Mesendoderm (in vitro differentiated cells): ENCODE data around the gene SFMBT2.

ENCODE experiments used
- DNase-seq: peaks from one replicate; pipeline ENCODE4 v3.0.0; 2013
- H2AK5ac ChIP-seq: 2 replicates; pipeline ENCODE4 v1.6.1; 2013; ENCODE audit warnings: low read length, inconsistent platforms
- H2BK120ac ChIP-seq: 2 replicates; pipeline ENCODE4 v1.6.1; 2013; ENCODE audit warnings: low read depth, mild to moderate bottlenecking, low read length, moderate library complexity, mixed read lengths
- H2BK15ac ChIP-seq: replicated peaks from 2 replicates; pipeline ENCODE4 v1.6.1; 2013; ENCODE audit warnings: low read depth, mild to moderate bottlenecking, moderate library complexity
- H2BK5ac ChIP-seq: 2 replicates; pipeline ENCODE4 v1.6.1; 2013; ENCODE audit warnings: low read length, inconsistent platforms
- H3K18ac ChIP-seq: 2 replicates; pipeline ENCODE4 v1.6.1; 2013; ENCODE audit warnings: mild to moderate bottlenecking, low read length, mixed read lengths
- H3K23ac ChIP-seq: one replicate; pipeline ENCODE4 v1.6.1; 2013; ENCODE audit warnings: low read length
- H3K27ac ChIP-seq: 2 replicates; pipeline ENCODE4 v1.5.1; 2013; ENCODE audit warnings: low read depth, mild to moderate bottlenecking, inconsistent platforms, low read length, moderate library complexity
- H3K27me3 ChIP-seq: 2 replicates; pipeline ENCODE4 v1.6.1; 2013; ENCODE audit warnings: low read length, control low read depth, mild to moderate bottlenecking, inconsistent platforms; ENCODE audit not compliant: insufficient read depth, poor library complexity
- H3K36me3 ChIP-seq: 2 replicates; pipeline ENCODE4 v1.6.1; 2013; ENCODE audit warnings: low read length, inconsistent platforms; ENCODE audit not compliant: control insufficient read depth, insufficient read depth
- H3K4ac ChIP-seq: one replicate; pipeline ENCODE4 v1.6.1; 2013; ENCODE audit warnings: low read depth, mild to moderate bottlenecking, low read length, moderate library complexity
- H3K4me1 ChIP-seq: 2 replicates; pipeline ENCODE4 v1.6.1; 2013; ENCODE audit warnings: low read depth, low read length, inconsistent platforms; ENCODE audit not compliant: control insufficient read depth
- H3K4me2 ChIP-seq: 2 replicates; pipeline ENCODE4 v1.6.1; 2013; ENCODE audit warnings: low read length
- H3K4me3 ChIP-seq: 2 replicates; pipeline ENCODE4 v1.5.1; 2013; ENCODE audit warnings: mild to moderate bottlenecking, low read length
- H3K56ac ChIP-seq: one replicate; pipeline ENCODE4 v1.6.1; 2013; ENCODE audit warnings: low read length
- H3K79me1 ChIP-seq: 2 replicates; pipeline ENCODE4 v1.6.1; 2013; ENCODE audit warnings: low read length, inconsistent platforms
- H3K79me2 ChIP-seq: 2 replicates; pipeline ENCODE4 v1.6.1; 2013; ENCODE audit warnings: mild to moderate bottlenecking, low read length; ENCODE audit not compliant: control insufficient read depth, insufficient read depth
- H3K9ac ChIP-seq: 2 replicates; pipeline ENCODE4 v1.6.1; 2013; ENCODE audit warnings: low read length, inconsistent platforms
- H4K5ac ChIP-seq: one replicate; pipeline ENCODE4 v1.6.1; 2013; ENCODE audit warnings: low read length
- H4K8ac ChIP-seq: one replicate; pipeline ENCODE4 v1.6.1; 2013; ENCODE audit warnings: low read depth, mild to moderate bottlenecking, control low read depth, low read length, moderate library complexity
- WGBS: extraction: QIAGEN DNeasy Blood & Tissue Kit; methylation state at CpG from one replicate; pipeline ENCODE4 v1.1.7; 2013; ENCODE audit warnings: low lambda C conversion rate, missing lambda C conversion rate; ENCODE audit not compliant: insufficient coverage; ENCODE audit errors: extremely low coverage; 5-methylcytosine and 5-hydroxymethylcytosine counted together

The SFMBT2 gene

GRCh38 chr10:7206412-7207100 lies 204.3 kb downstream of the SFMBT2 start:
- H2BK120ac ChIP-seq, result no peak overlapping the region
- no peak overlapping the region for H3K18ac ChIP-seq
- H3K4me1 ChIP-seq, result no peaks in the 10 kb centered on the region
- no peak overlapping the region for H3K9ac ChIP-seq
- no peaks in the 10 kb centered on the region for H3K79me1 ChIP-seq
- H3K4me3 ChIP-seq, result no peak overlapping the region
- DNase-seq, result no peak
- no peak overlapping the region for H2AK5ac ChIP-seq
- H2BK5ac ChIP-seq, result no peak overlapping the region
- H3K27me3 ChIP-seq, result no peaks in the 10 kb centered on the region
- H3K79me2 ChIP-seq, result no peaks in the 10 kb centered on the region
- no peak overlapping the region for H4K8ac ChIP-seq
- H3K27ac ChIP-seq, result no peak overlapping the region
- no peak overlapping the region for H3K4ac ChIP-seq
- WGBS, result no CpG with 5 or more reads among the region's 6 CpGs
- no peak overlapping the region for H3K23ac ChIP-seq
- H3K36me3 ChIP-seq, result no peaks in the 10 kb centered on the region
- H3K56ac ChIP-seq, result no peak overlapping the region
- H2BK15ac ChIP-seq, result no peak overlapping the region
- no peak overlapping the region for H4K5ac ChIP-seq
- H3K4me2 ChIP-seq, result no peak overlapping the region

DNA sequence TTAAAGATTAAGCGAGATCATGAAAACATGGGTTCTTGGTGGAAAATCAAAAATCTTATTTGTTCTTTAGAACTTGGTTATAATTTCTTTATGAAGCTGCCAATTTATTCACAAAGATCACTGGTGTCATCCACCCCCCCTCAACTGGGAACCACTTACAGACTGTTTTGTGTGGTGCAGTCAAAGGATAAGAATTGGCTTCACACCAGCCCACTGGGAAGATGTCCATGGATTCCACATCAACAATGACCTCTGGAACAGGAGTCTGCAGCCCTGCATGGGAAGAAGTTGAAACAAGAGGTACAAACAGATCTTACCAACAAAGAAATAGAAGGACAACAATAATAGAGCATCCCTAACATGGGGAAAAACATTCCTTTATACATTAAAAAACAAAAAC lies 205.2 kb downstream of the SFMBT2 start:
- Histone ChIP-seq H3K36me3 (no peaks in the 10 kb centered on the region), H3K27ac (no peak overlapping the region), H3K4me2 (no peak overlapping the region), H4K8ac (no peak overlapping the region), H4K5ac (no peak overlapping the region), H2AK5ac (no peak overlapping the region), H3K18ac (no peak overlapping the region), H3K23ac (no peak overlapping the region), H3K4me3 (no peak overlapping the region), H3K27me3 (no peaks in the 10 kb centered on the region), H2BK15ac (no peak overlapping the region), H2BK5ac (no peak overlapping the region), H2BK120ac (no peak overlapping the region), H3K4ac (no peak overlapping the region), H3K79me1 (no peaks in the 10 kb centered on the region), H3K56ac (no peak overlapping the region), H3K79me2 (no peaks in the 10 kb centered on the region), H3K4me1 (no peaks in the 10 kb centered on the region), H3K9ac (no peak overlapping the region)
- no CpG with 5 or more reads among the region's 1 CpG for WGBS
- no peak for DNase-seq

GRCh38 chr10:7202793-7203355 lies 208.0 kb downstream of the SFMBT2 start:
- H3K36me3 ChIP-seq, result no peaks in the 10 kb centered on the region
- DNase-seq, result no peak
- H2BK120ac ChIP-seq, result no peak overlapping the region
- no peak overlapping the region for H3K18ac ChIP-seq
- H3K4me1 ChIP-seq, result no peaks in the 10 kb centered on the region
- no peak overlapping the region for H3K4me3 ChIP-seq
- no peak overlapping the region for H3K9ac ChIP-seq
- no peak overlapping the region for H4K5ac ChIP-seq
- WGBS, result no CpG with 5 or more reads among the region's 4 CpGs
- H4K8ac ChIP-seq, result no peak overlapping the region
- no peak overlapping the region for H2BK5ac ChIP-seq
- H3K79me1 ChIP-seq, result no peaks in the 10 kb centered on the region
- H2AK5ac ChIP-seq, result no peak overlapping the region
- no peak overlapping the region for H3K4me2 ChIP-seq
- no peak overlapping the region for H3K27ac ChIP-seq
- no peak overlapping the region for H3K23ac ChIP-seq
- H3K56ac ChIP-seq, result no peak overlapping the region
- H2BK15ac ChIP-seq, result no peak overlapping the region
- no peaks in the 10 kb centered on the region for H3K79me2 ChIP-seq
- no peaks in the 10 kb centered on the region for H3K27me3 ChIP-seq
- no peak overlapping the region for H3K4ac ChIP-seq

DNA sequence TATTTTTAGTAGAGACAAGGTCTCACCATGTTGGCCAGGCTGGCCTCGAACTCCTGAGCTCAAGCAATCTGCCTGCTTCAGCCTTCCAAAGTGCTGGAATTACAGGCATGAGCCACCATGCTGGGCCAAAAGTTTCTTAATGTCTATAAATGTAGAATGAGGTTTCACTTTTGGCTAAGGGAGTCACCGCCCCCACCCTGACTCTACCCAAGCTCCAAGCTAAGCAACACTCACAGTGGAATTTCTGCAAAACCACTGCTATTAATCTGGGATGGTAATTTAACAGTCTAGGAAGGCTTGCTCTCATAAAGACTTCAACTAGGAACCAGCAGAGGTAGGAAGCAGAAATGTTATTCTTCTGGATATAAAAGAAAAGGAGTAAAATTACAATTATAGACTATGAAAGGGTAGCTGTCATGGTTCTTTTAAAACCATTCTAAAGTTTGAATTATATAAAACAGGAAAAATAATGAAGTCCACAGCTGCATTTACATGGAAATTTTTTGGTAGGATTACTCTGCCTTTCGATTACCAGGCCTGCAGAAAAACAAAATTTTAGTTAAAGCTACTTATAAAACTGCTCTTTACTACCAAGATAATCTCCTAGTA lies 211.6 kb downstream of the SFMBT2 start:
- Histone ChIP-seq H2BK120ac (no peak overlapping the region), H3K4me1 (no peaks in the 10 kb centered on the region), H2BK5ac (no peak overlapping the region), H2AK5ac (no peak overlapping the region), H3K18ac (no peak overlapping the region), H3K79me1 (no peaks in the 10 kb centered on the region), H3K56ac (no peak overlapping the region), H3K27me3 (no peaks in the 10 kb centered on the region), H3K9ac (no peak overlapping the region), H3K4ac (no peak overlapping the region), H2BK15ac (no peak overlapping the region), H4K5ac (no peak overlapping the region), H3K36me3 (no peaks in the 10 kb centered on the region), H3K4me2 (no peak overlapping the region), H4K8ac (no peak overlapping the region), H3K4me3 (no peak overlapping the region), H3K79me2 (no peaks in the 10 kb centered on the region), H3K27ac (no peak overlapping the region), H3K23ac (no peak overlapping the region)
- no peak for DNase-seq
- no CpG with 5 or more reads among the region's 3 CpGs for WGBS

GRCh38 chr10:7196284-7196683 lies 214.6 kb downstream of the SFMBT2 start:
- WGBS, result no CpG with 5 or more reads among the region's 5 CpGs
- no peaks in the 10 kb centered on the region for H3K79me1 ChIP-seq
- no peak overlapping the region for H2AK5ac ChIP-seq
- no peak overlapping the region for H3K27ac ChIP-seq
- H2BK120ac ChIP-seq, result no peak overlapping the region
- no peak overlapping the region for H2BK15ac ChIP-seq
- H3K18ac ChIP-seq, result no peak overlapping the region
- H3K4me1 ChIP-seq, result no peaks in the 10 kb centered on the region
- no peak overlapping the region for H2BK5ac ChIP-seq
- H3K27me3 ChIP-seq, result no peaks in the 10 kb centered on the region
- H4K8ac ChIP-seq, result no peak overlapping the region
- H3K79me2 ChIP-seq, result no peaks in the 10 kb centered on the region
- H3K4me3 ChIP-seq, result no peak overlapping the region
- H3K23ac ChIP-seq, result no peak overlapping the region
- no peak overlapping the region for H3K9ac ChIP-seq
- H3K36me3 ChIP-seq, result no peaks in the 10 kb centered on the region
- no peak overlapping the region for H4K5ac ChIP-seq
- H3K4ac ChIP-seq, result no peak overlapping the region
- no peak overlapping the region for H3K4me2 ChIP-seq
- no peak for DNase-seq
- H3K56ac ChIP-seq, result no peak overlapping the region
